A549 treated with RU486 at 1 μM for 4 hours (cell line): ENCODE data around the gene NT5M. TPM values are rescaled to one million over a fixed set of nuclear protein-coding genes. Genes with fewer than 3 reads are reported as not detected.

Experiments
- total RNA-seq: library from RNA; stranded (reverse); fragments of 200-300 nt; extraction: Qiagen RNA extraction; gene quantifications from 5 replicates; pipeline ENCODE4 v1.2.3, GENCODE V29; 2022; ENCODE audit warnings: low read depth

The NT5M gene
- 5.5 to 11.6 TPM (median 10.1 TPM) in 5 replicates for total RNA-seq

GRCh38 chr17:17303010-17303846 is at the start of gene NT5M:
Gene NT5M, plus strand, starts transcription at chr17:17303373. Its CDS starts 178 bp downstream, at chr17:17303551.

GRCh38 chr17:17280613-17281549 is 22.3 kb upstream of the NT5M start, which contains the start of gene COPS3:
Gene COPS3, minus strand, starts transcription at chr17:17281246. Its CDS starts 60 bp downstream, at chr17:17281186.

Other genes starting within 250 kb of the NT5M start
- gene PLD6, start 97.0 kb upstream of the NT5M start, total RNA-seq = 7.0 to 8.6 TPM (median 7.9 TPM) in 5 replicates
- 28.7 to 36.6 TPM (median 34.2 TPM) in 5 replicates for gene FLCN, start 66.2 kb upstream of the NT5M start, total RNA-seq
- 144 to 155 TPM (median 151 TPM) in 5 replicates for gene COPS3, start 22.1 kb upstream of the NT5M start, total RNA-seq
- 17.2 to 20.2 TPM (median 18.7 TPM) in 5 replicates for gene MED9, start 173.6 kb downstream of the NT5M start, total RNA-seq
- gene RASD1, start 193.0 kb downstream of the NT5M start, total RNA-seq = 0.63 to 1.1 TPM (median 0.89 TPM) in 5 replicates